ENCODE results near the gene TCTN2. TPM values are rescaled to one million over a fixed set of nuclear protein-coding genes. Genes with fewer than 3 reads are reported as not detected.

The TCTN2 gene
- total RNA-seq, 1 donor from 2014 or later: 16.8 TPM

DNA sequence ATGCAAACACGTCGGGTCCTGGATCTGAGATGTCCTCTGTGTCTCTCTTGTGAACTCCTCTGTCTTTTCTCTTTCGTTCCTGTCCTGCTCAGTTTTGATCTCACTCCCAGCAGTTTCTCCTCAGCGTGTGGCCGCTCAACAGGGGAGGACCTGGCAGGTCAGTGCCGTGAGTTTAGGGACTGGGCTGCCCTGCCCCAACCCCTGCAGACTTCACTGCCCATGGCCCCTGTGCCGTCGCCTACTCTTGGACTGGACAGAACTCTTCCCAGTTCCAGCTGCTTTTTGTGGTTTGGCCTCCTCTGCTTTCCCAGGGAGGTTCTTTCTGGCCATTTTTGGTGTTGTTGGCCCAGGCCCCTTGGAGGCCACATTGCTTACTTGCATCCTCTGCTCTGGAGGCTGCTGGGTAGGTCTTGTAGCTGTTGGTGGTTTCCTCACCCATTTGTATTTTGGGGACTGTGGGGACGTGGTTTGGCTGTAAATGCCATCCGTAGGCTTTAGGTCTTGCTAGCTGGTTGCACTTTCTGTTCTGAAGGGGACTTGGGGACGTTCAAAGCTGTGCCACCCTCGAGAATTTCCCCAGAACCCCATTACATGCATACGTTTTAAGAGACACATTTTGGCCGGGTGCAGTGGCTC lies 71.1 kb downstream of the TCTN2 start:
- TF ChIP-seq, protein P1, sequence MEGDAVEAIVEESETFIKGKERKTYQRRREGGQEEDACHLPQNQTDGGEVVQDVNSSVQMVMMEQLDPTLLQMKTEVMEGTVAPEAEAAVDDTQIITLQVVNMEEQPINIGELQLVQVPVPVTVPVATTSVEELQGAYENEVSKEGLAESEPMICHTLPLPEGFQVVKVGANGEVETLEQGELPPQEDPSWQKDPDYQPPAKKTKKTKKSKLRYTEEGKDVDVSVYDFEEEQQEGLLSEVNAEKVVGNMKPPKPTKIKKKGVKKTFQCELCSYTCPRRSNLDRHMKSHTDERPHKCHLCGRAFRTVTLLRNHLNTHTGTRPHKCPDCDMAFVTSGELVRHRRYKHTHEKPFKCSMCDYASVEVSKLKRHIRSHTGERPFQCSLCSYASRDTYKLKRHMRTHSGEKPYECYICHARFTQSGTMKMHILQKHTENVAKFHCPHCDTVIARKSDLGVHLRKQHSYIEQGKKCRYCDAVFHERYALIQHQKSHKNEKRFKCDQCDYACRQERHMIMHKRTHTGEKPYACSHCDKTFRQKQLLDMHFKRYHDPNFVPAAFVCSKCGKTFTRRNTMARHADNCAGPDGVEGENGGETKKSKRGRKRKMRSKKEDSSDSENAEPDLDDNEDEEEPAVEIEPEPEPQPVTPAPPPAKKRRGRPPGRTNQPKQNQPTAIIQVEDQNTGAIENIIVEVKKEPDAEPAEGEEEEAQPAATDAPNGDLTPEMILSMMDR (IDR thresholded peaks at IDR 0.05; ENCODE audit: unreplicated experiment): no peak
- Mint-ChIP-seq H3K27ac (no peak overlapping the region), H3K36me3 (peaks cover 44% of the 10 kb centered on the region), H3K4me1 (no peaks in the 10 kb centered on the region), H3K27me3 (ENCODE audit: low read depth) (no peaks in the 10 kb centered on the region), H3K4me3 (no peak overlapping the region), H3K9me3 (no peaks in the 10 kb centered on the region)
- DNase-seq (ENCODE audit: low spot score in 2 of 2, unreplicated experiment in 2 of 2): no peak

DNA sequence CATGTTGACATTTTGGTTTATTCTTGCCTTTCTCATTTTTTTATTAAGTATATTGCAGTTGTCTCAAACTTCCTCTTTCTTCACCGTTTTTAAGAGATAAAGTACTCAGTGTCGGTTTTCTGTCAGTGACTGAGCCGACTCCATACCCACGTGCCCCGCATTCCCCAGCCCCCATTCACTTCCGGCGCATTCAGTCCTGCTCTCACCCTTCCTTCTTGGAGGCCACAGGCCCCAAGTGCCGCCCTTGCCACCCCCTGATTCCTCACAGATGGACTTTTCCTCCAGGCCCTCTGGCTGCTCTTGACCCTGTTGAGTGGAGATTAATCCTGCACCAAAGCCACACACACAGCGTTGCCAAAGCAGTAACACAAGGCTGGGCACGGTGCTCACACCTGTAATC lies 72.1 kb downstream of the TCTN2 start:
- Mint-ChIP-seq H3K4me3 (no peak overlapping the region), H3K9me3 (no peaks in the 10 kb centered on the region), H3K27me3 (ENCODE audit: low read depth) (no peaks in the 10 kb centered on the region), H3K36me3 (peaks cover 42% of the 10 kb centered on the region), H3K27ac (no peak overlapping the region), H3K4me1 (no peaks in the 10 kb centered on the region)
- no peak for DNase-seq (ENCODE audit: low spot score in 2 of 2, unreplicated experiment in 2 of 2)
- TF ChIP-seq, protein P1 (IDR thresholded peaks at IDR 0.05; ENCODE audit: unreplicated experiment): no peak

DNA sequence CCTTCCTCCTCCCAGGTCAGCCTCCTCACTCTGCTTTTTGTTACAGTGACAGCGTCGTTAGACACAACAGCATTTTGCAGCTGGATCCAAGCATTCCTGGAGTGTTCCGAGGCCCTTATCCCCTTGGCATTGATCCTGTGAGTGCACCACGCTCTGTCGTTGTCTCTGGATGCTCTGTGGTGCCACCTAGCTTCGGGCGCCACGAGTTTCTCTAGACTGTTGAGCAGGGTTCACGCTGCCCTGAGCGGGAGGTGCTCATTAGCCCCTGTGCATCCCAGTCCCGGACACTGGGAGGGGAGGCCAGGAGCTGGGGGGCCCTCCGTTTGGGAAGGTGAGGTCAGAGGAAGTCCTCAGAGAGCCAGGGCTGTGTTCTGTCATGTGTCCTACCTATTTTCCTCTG lies 73.9 kb downstream of the TCTN2 start:
- Mint-ChIP-seq H3K27me3 (ENCODE audit: low read depth) (no peaks in the 10 kb centered on the region), H3K9me3 (no peaks in the 10 kb centered on the region), H3K4me3 (no peak overlapping the region), H3K36me3 (peaks cover 42% of the 10 kb centered on the region), H3K4me1 (no peaks in the 10 kb centered on the region), H3K27ac (no peak overlapping the region)
- TF ChIP-seq, protein P1 (IDR thresholded peaks at IDR 0.05; ENCODE audit: unreplicated experiment): no peak
- no peak for DNase-seq (ENCODE audit: low spot score in 2 of 2, unreplicated experiment in 2 of 2)

DNA sequence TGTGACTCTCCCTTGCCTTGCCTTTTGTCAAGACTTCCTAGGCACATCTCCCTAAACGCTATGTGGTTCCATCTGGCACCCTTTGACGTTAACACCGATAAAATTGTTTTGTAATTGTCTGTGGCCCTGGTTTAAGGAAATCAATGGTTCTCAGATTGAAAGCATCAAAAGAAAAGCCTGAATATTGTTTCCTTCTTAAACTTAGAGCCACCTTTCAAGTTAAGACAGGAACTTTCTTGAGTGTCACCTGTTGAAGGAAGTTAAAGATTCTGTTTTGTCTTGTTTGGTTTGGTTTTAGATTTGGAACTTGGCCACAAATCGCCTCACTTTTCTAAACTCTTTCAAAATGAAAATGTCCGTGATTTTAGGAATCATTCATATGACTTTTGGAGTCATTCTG lies 76.4 kb downstream of the TCTN2 start:
- Mint-ChIP-seq H3K36me3 (peaks cover 32% of the 10 kb centered on the region), H3K4me1 (no peaks in the 10 kb centered on the region), H3K27ac (no peak overlapping the region), H3K9me3 (no peaks in the 10 kb centered on the region), H3K27me3 (ENCODE audit: low read depth) (no peaks in the 10 kb centered on the region), H3K4me3 (no peak overlapping the region)
- TF ChIP-seq, protein P1 (IDR thresholded peaks at IDR 0.05; ENCODE audit: unreplicated experiment): no peak
- no peak for DNase-seq (ENCODE audit: low spot score in 2 of 2, unreplicated experiment in 2 of 2)

DNA sequence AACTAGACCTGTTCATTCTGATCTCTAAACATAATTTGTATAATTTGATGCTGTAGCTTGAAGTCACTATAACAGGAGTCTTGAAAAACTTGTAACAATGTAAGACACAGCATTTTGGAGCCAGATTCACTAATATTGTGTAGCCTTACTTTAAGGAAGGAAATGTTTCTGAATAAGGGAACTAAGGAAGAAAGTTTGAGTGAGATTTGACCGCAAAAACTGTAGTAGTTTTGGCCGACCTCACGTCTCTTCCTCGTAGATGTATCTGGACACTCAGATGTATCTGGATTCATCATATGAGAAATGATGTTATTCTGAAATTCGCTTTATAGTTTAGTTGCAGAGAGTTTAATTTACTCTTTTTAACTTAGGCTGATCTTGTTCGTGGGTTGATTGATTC lies 77.2 kb downstream of the TCTN2 start:
- TF ChIP-seq, protein P1 (IDR thresholded peaks at IDR 0.05; ENCODE audit: unreplicated experiment): no peak
- peaks cover 29% of the 10 kb centered on the region for H3K36me3 Mint-ChIP-seq
- H3K27ac Mint-ChIP-seq: no peak overlapping the region

DNA sequence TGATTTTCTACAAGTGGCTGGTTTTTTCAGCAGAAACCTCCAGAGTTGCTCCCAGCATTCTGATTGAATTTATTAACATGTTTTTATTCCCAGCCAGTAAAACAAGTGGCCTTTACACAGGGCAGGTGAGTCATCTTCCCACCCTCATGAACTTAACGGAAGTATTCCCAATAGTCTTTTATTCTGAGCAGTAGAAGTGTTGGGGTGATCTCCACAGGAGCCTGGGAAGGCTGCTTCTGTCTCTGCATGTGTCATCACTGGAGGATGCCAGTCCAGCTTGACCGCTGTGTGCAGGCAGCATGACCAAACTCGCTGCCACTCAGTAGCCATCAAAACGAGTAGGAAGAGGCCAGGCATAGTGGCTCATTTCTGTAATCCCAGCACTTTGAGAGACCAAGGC lies 77.7 kb downstream of the TCTN2 start:
- Mint-ChIP-seq H3K27ac (no peak overlapping the region), H3K9me3 (no peaks in the 10 kb centered on the region), H3K27me3 (ENCODE audit: low read depth) (no peaks in the 10 kb centered on the region), H3K4me3 (no peak overlapping the region), H3K36me3 (peaks cover 28% of the 10 kb centered on the region), H3K4me1 (no peaks in the 10 kb centered on the region)
- TF ChIP-seq, protein P1 (IDR thresholded peaks at IDR 0.05; ENCODE audit: unreplicated experiment): no peak
- DNase-seq (ENCODE audit: low spot score in 2 of 2, unreplicated experiment in 2 of 2): no peak

More for the DNA sequence above, 77.2 kb downstream of the TCTN2 start:
- Mint-ChIP-seq H3K9me3 (no peaks in the 10 kb centered on the region), H3K4me3 (no peak overlapping the region), H3K27me3 (ENCODE audit: low read depth) (no peaks in the 10 kb centered on the region), H3K4me1 (no peaks in the 10 kb centered on the region)
- DNase-seq (ENCODE audit: low spot score in 2 of 2, unreplicated experiment in 2 of 2): no peak
